Left colon (tissue), 2 donors: ENCODE data around the gene SSR4. TPM values are rescaled to one million over a fixed set of nuclear protein-coding genes. Genes with fewer than 3 reads are reported as not detected.

Source experiments
- ATAC-seq: fragments of 200-7000 bp; cut with Tn5 transposase; one replicate; pipeline ENCODE4 v1.9.1; 2020; ENCODE audit warnings: mild to moderate bottlenecking, moderate library complexity
- DNase-seq, 2 donors: peaks; one replicate each; pipeline ENCODE4 v3.0.0-alpha.2; 2020
- intact Hi-C, 2 donors: fragments of 100-400 bp; cut with DNase I in 1 of 2; cut with micrococcal nuclease in 1 of 2; formaldehyde crosslinking; loops; one replicate each; pipeline versions ENCODE4 v1.11.2 to v1.14.0; 2022; cut with DNase I, micrococcal nuclease
- total RNA-seq, 2 donors: library from RNA; stranded (reverse); fragmentation: NEBNext Ultra II Directional; extraction: Animal tissue kit (Norgen Biotek cat#: 25700); gene quantifications; one replicate each; pipeline ENCODE4 v1.2.1, GENCODE V29; 2021
- donor health status: DM: no; HTN: no; CAD: no.
- donor health status: DM: yes; HTN: yes; CAD: no.

The SSR4 gene
- total RNA-seq, 2 donors from 2014 or later, result 216 to 237 TPM

GRCh38 chrX:153845195-153845594 is 50.7 kb downstream of the SSR4 start:
- ATAC-seq, result no peak
- no peak for DNase-seq
- intact Hi-C loops, result no loop called here

GRCh38 chrX:153845842-153846241 is 51.4 kb downstream of the SSR4 start:
- intact Hi-C loops, result no loop called here
- DNase-seq (no peak), ATAC-seq (no peak)

Other genes starting within 250 kb of the SSR4 start
- 10 to 100 TPM; 20.4 to 21.8 TPM for gene CCNQ, start 195.5 kb upstream of the SSR4 start, total RNA-seq
- gene DUSP9, start 147.5 kb upstream of the SSR4 start, total RNA-seq, result not detected
- 10 to 100 TPM in 1 of 2 donors, 1 to 10 TPM in 1; 1.1 to 14.2 TPM for gene PNCK, start 120.9 kb upstream of the SSR4 start, total RNA-seq
- gene SLC6A8, start 106.7 kb upstream of the SSR4 start, total RNA-seq, result 100 to 1,000 TPM; 170 to 270 TPM
- 100 to 1,000 TPM; 200 to 203 TPM for gene BCAP31, start 70.3 kb upstream of the SSR4 start, total RNA-seq
- 10 to 100 TPM; 15.1 to 15.9 TPM for gene ABCD1, start 69.8 kb upstream of the SSR4 start, total RNA-seq
- 1 to 10 TPM; 1.0 to 5.4 TPM for gene PLXNB3, start 30.4 kb upstream of the SSR4 start, total RNA-seq
- gene SRPK3, start 13.6 kb upstream of the SSR4 start, total RNA-seq, result 1 to 10 TPM; 1.4 to 1.7 TPM
- 10 to 100 TPM; 76.1 to 93.6 TPM for gene IDH3G, start 293 bp upstream of the SSR4 start, total RNA-seq
- 1 to 10 TPM; 1.0 to 3.8 TPM for gene PDZD4, start 35.9 kb downstream of the SSR4 start, total RNA-seq
- 1 to 10 TPM; 3.7 to 8.8 TPM for gene L1CAM, start 91.5 kb downstream of the SSR4 start, total RNA-seq
- under 1 TPM; 0.52 to 0.64 TPM for gene AVPR2, start 110.0 kb downstream of the SSR4 start, total RNA-seq
- 10 to 100 TPM; 26.6 to 35.5 TPM for gene ARHGAP4, start 131.6 kb downstream of the SSR4 start, total RNA-seq
- gene NAA10, start 140.4 kb downstream of the SSR4 start, total RNA-seq, result 10 to 100 TPM; 52.7 to 68.0 TPM
- 1 to 10 TPM; 3.8 to 8.6 TPM for gene RENBP, start 150.0 kb downstream of the SSR4 start, total RNA-seq
- gene HCFC1, start 177.2 kb downstream of the SSR4 start, total RNA-seq, result 10 to 100 TPM; 31.9 to 47.9 TPM
- 1 to 10 TPM; 8.4 to 9.9 TPM for gene TMEM187, start 178.1 kb downstream of the SSR4 start, total RNA-seq
- 100 to 1,000 TPM in 1 of 2 donors, 10 to 100 TPM in 1; 76.1 to 103 TPM for gene IRAK1, start 225.2 kb downstream of the SSR4 start, total RNA-seq